Measurements from ENCODE around the gene ADGRE2. TPM values are rescaled to one million over a fixed set of nuclear protein-coding genes. Genes with fewer than 3 reads are reported as not detected.

Gene ADGRE2
- total and polyA plus RNA-seq, 2 donors = 0.90 to 2.2 TPM

DNA sequence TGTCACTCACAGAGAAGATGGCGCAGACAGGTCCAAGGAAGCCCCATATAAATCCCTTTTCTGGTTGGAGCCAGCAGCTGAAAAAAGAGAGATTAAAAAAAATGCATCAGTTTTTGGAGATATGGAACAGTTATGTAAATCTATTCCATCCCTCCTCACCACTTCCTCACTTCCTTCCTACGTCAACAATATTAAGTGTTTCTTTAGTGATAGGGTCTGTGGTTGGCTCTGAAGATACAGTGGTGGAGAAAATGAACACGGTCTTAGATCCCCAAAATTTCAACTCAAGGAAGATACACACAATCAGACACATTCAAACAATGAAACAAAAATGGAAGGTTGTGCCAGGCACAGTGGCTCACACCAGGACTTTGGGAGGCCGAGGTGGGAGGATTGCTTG is 31.5 kb downstream of the ADGRE2 start:
- Histone ChIP-seq H3K36me3 (ENCODE audit: insufficient read depth) (no peaks in the 10 kb centered on the region), H3K27ac (ENCODE audit: low read depth) (no peak overlapping the region), H3K4me1 (ENCODE audit: insufficient read depth) (no peaks in the 10 kb centered on the region), H3K4me3 (ENCODE audit: low read depth, low read length) (no peak overlapping the region)
- 78% methylated on average over 4 of the region's 4 CpGs for WGBS
- DNase-seq (ENCODE audit: extremely low spot score) = no peak

DNA sequence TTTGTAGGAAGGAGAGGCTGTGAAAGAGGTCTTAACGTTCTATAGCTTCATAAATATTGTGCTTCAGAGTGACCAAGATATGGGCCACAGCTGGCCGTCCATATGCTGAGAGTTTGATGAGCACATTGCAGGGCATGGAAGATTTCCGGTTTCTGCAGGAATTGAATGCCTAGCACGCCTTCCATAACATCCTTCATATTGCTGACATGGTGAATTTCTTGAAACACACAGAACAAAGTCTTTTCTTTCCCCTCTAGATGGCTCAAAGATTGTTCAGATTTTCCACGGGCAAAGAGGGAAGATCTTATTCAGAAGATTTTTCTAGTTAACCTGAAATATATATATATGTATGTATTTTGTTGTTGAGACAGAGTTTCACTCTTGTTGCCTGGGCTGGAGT is 42.4 kb downstream of the ADGRE2 start:
- Histone ChIP-seq H3K27ac (ENCODE audit: low read depth) (no peak overlapping the region), H3K36me3 (ENCODE audit: insufficient read depth) (no peaks in the 10 kb centered on the region), H3K4me3 (ENCODE audit: low read depth, low read length) (no peak overlapping the region), H3K4me1 (ENCODE audit: insufficient read depth) (no peaks in the 10 kb centered on the region)
- WGBS = 64% methylated on average over 5 of the region's 5 CpGs
- DNase-seq (ENCODE audit: extremely low spot score) = no peak

DNA sequence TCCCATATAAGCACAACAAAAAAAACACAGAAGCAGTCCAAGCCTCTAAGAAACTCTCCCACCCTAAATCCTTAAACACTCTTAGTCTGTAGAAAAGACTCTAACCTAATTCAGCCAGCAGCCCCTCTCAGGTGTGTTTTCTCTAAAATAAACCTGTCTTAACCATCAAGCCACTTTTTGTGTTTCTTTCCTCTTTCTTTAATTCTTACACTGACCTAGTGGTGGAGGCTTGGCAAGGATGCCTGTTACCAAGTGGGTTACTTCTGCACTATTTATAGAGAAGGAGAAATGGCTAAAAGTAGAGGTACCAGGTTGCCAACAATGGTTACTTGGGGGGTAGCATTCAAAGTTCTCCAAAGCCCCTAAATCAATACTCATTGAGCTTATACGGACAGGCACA is 44.8 kb downstream of the ADGRE2 start:
- DNase-seq (ENCODE audit: extremely low spot score) = no peak
- Histone ChIP-seq H3K36me3 (ENCODE audit: insufficient read depth) (no peaks in the 10 kb centered on the region), H3K4me3 (ENCODE audit: low read depth, low read length) (no peak overlapping the region), H3K4me1 (ENCODE audit: insufficient read depth) (no peaks in the 10 kb centered on the region), H3K27ac (ENCODE audit: low read depth) (no peak overlapping the region)
- 2% methylated on average over 1 of the region's 1 CpG for WGBS

DNA sequence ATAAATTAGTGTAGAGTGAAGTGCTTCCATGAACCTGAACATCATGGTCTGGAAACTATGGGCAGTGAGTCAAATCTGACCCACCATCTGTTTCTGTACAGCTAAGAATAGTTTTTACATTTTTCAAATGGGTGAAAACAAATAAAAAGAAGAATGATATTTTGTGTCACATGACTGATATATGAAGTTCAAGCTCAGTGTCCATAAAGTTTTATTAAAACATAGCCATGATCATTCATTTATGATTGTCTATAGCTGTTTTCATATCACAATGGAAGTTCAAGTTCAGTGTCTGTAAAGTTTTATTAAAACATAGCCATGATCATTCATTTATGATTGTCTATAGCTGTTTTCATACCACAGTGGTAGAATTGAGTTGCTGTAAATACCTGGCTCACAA is 45.9 kb downstream of the ADGRE2 start:
- Histone ChIP-seq H3K4me3 (ENCODE audit: low read depth, low read length) (no peak overlapping the region), H3K4me1 (ENCODE audit: insufficient read depth) (no peaks in the 10 kb centered on the region), H3K36me3 (ENCODE audit: insufficient read depth) (no peaks in the 10 kb centered on the region), H3K27ac (ENCODE audit: low read depth) (no peak overlapping the region)
- DNase-seq (ENCODE audit: extremely low spot score) = no peak

DNA sequence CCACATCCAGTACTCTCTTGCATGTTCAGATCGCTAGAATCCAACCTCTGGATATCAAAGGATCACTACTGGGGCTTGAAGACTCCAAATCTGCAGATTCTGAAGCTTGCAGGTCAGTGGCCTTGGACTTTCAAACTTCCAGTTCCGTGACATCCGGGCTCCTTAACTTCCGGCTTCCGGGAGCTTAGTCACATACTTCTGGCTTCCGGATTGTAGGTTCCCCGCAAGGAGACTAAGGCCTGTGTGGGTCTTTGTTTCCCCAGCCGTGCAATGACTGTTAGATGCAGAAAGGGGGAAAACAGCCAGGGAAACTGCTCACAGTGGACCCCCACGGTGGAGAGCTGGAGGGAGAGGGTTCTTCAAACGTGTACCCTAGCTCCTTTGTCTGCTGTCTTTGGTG is 47.2 kb downstream of the ADGRE2 start:
- no peak overlapping the region for H3K4me3 ChIP-seq (ENCODE audit: low read depth, low read length)
- H3K36me3 ChIP-seq (ENCODE audit: insufficient read depth) = no peaks in the 10 kb centered on the region
- 66% methylated on average over 10 of the region's 10 CpGs for WGBS
- H3K27ac ChIP-seq (ENCODE audit: low read depth) = no peak overlapping the region
- no peak for DNase-seq (ENCODE audit: extremely low spot score)
- H3K4me1 ChIP-seq (ENCODE audit: insufficient read depth) = no peaks in the 10 kb centered on the region

DNA sequence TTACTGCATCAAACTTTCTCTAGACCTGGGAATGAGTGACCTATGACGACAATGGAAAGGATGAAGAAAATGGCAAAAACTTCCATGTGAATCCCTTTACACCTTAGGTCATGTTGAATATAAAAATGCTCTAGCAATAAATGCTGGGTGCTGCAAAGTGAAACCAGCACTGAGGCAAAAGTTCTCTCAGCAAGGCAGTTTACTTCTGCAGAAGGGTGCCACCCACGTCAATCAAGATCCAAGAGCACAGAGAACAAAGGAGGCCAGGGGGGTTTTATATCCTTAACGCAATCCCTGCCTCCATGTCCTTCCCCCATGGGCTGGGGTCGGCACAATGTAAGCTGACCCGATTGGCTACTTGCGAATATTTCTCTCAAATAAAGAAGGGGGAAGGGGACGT is 49.8 kb downstream of the ADGRE2 start:
- Histone ChIP-seq H3K36me3 (ENCODE audit: insufficient read depth) (no peaks in the 10 kb centered on the region), H3K4me1 (ENCODE audit: insufficient read depth) (no peaks in the 10 kb centered on the region), H3K27ac (ENCODE audit: low read depth) (no peak overlapping the region), H3K4me3 (ENCODE audit: low read depth, low read length) (no peak overlapping the region)
- 76% methylated on average over 7 of the region's 7 CpGs for WGBS
- no peak for DNase-seq (ENCODE audit: extremely low spot score)

DNA sequence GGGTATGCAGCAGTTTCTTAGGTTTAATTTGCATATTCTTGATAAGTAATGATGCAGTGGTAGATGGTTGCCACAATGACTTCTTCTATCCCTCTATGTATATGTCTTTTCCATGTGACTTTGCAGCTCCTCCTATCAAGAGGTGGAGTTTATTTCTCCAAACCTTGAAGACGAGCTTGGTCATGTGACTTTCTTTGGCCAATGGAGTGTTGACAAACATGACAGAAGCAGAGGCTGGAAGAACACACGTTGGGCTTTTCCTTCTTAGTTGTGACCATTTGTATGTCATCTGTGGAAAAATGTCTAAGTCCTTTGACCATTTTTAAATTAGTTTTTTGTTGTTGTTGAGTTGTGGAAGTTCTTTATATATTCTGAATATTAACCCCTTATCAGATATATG is 56.2 kb downstream of the ADGRE2 start:
- Histone ChIP-seq H3K4me1 (ENCODE audit: insufficient read depth) (no peaks in the 10 kb centered on the region), H3K4me3 (ENCODE audit: low read depth, low read length) (no peak overlapping the region), H3K36me3 (ENCODE audit: insufficient read depth) (peaks cover 13% of the 10 kb centered on the region), H3K27ac (ENCODE audit: low read depth) (no peak overlapping the region)
- 80% methylated on average over 2 of the region's 2 CpGs for WGBS
- no peak for DNase-seq (ENCODE audit: extremely low spot score)

DNA sequence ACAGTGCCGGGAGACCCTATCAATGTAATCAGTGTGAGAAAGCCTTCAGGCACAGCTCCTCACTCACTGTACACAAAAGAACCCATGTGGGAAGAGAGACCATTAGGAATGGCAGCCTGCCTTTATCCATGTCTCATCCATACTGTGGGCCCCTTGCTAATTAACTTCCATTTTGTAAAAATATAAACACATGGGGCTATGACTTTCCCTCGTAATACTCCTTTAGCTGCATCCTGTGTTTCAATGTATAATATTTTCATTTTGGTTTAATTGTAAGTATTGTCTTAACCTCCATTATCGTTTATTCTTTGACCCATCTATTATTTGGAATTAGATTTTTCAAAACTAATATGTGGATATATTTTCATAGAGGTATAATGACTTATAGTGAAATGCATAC is 59.2 kb downstream of the ADGRE2 start:
- Histone ChIP-seq H3K4me3 (ENCODE audit: low read depth, low read length) (no peak overlapping the region), H3K4me1 (ENCODE audit: insufficient read depth) (no peaks in the 10 kb centered on the region), H3K36me3 (ENCODE audit: insufficient read depth) (peaks cover 31% of the 10 kb centered on the region), H3K27ac (ENCODE audit: low read depth) (no peak overlapping the region)
- no peak for DNase-seq (ENCODE audit: extremely low spot score)
- WGBS = over 99% methylated on average over 3 of the region's 3 CpGs

DNA sequence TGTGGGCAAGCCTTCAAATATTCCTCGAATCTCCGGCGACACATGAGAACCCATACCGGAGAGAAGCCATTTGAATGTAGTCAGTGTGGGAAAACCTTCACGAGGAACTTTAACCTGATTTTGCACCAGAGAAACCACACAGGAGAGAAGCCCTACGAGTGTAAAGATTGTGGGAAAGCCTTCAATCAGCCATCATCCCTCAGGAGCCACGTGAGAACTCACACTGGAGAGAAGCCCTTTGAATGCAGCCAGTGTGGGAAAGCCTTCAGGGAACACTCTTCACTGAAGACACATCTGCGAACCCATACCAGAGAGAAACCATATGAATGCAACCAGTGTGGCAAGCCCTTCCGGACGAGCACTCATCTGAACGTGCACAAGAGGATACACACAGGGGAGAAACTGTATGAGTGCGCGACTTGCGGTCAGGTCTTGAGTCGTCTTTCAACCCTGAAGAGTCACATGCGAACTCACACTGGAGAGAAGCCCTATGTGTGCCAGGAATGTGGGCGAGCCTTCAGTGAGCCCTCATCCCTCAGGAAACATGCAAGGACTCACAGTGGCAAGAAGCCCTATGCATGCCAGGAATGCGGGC is 59.7 kb downstream of the ADGRE2 start:
- DNase-seq (ENCODE audit: extremely low spot score) = no peak
- no peak overlapping the region for H3K4me3 ChIP-seq (ENCODE audit: low read depth, low read length)
- H3K4me1 ChIP-seq (ENCODE audit: insufficient read depth) = no peaks in the 10 kb centered on the region
- peaks cover 31% of the 10 kb centered on the region for H3K36me3 ChIP-seq (ENCODE audit: insufficient read depth)
- no peak overlapping the region for H3K27ac ChIP-seq (ENCODE audit: low read depth)
- 93% methylated on average over 18 of the region's 18 CpGs for WGBS

DNA sequence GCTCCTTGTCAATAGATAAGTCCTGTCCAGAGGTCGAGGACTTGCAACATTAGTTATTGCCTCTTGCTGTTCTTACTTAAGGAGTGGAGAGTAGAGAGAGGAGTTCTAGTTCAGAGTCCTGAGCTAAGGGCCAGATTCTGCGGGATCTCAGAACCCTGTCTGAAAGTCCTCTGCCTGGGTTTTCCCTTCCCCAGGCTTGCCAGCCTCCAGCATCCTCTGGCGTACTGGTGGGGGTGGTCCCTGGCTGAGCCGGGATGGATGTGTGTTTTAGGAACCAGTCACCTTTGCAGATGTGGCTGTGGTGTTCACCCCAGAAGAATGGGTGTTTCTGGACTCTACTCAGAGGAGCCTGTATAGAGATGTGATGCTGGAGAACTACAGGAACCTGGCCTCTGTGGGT is 62.5 kb downstream of the ADGRE2 start:
- Histone ChIP-seq H3K36me3 (ENCODE audit: insufficient read depth) (peaks cover 39% of the 10 kb centered on the region), H3K4me3 (ENCODE audit: low read depth, low read length) (no peak overlapping the region)
- 98% methylated on average over 4 of the region's 4 CpGs for WGBS

DNA sequence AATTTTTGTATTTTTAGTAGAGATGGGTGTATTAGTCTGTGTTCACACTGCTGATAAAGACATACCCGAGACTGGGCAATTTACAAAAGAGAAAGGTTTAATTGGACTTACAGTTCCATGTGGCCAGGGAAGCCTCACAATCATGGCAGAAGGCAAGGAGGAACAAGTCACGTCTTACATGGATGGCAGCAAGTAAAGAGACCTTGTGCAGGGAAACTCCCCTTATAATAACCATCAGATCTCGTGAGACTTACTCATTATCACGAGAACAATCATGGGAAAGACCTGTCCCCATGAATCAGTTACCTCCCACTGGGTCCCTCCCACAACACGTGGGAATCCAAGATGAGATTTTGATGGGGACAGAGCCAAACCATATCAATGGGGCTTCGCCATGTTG is 73.9 kb downstream of the ADGRE2 start:
- Histone ChIP-seq H3K4me3 (ENCODE audit: low read depth, low read length) (no peak overlapping the region), H3K36me3 (ENCODE audit: insufficient read depth) (peaks cover 18% of the 10 kb centered on the region), H3K27ac (ENCODE audit: low read depth) (no peak overlapping the region), H3K4me1 (ENCODE audit: insufficient read depth) (no peaks in the 10 kb centered on the region)
- 92% methylated on average over 6 of the region's 6 CpGs for WGBS
- DNase-seq (ENCODE audit: extremely low spot score) = no peak

More for the DNA sequence above, 62.5 kb downstream of the ADGRE2 start:
- H3K4me1 ChIP-seq (ENCODE audit: insufficient read depth) = no peaks in the 10 kb centered on the region
- DNase-seq (ENCODE audit: extremely low spot score) = no peak
- H3K27ac ChIP-seq (ENCODE audit: low read depth) = no peak overlapping the region

DNA sequence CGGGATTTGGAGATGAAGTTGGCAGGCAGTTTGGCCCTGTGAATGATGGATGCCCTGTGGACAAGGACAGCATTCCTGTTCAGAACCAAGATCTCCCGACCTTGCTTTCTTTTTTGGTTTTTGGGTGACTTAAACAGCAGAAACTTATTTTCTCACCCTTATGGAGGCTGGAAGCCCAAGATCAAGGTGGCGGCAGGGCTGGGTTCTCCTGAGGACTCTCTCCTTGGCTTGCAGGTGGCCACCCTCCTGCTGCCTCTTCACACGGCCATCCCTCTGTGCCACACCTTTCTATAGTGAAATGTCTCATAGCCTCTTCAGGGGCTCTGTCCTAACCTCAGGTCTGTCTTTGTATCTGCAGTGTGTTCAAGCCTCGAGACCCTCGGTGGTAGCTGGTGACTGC is 74.5 kb downstream of the ADGRE2 start:
- 96% methylated on average over 6 of the region's 6 CpGs for WGBS
- no peak for DNase-seq (ENCODE audit: extremely low spot score)
- no peak overlapping the region for H3K27ac ChIP-seq (ENCODE audit: low read depth)
- H3K4me3 ChIP-seq (ENCODE audit: low read depth, low read length) = no peak overlapping the region
- H3K4me1 ChIP-seq (ENCODE audit: insufficient read depth) = no peaks in the 10 kb centered on the region
- H3K36me3 ChIP-seq (ENCODE audit: insufficient read depth) = peaks cover 22% of the 10 kb centered on the region

DNA sequence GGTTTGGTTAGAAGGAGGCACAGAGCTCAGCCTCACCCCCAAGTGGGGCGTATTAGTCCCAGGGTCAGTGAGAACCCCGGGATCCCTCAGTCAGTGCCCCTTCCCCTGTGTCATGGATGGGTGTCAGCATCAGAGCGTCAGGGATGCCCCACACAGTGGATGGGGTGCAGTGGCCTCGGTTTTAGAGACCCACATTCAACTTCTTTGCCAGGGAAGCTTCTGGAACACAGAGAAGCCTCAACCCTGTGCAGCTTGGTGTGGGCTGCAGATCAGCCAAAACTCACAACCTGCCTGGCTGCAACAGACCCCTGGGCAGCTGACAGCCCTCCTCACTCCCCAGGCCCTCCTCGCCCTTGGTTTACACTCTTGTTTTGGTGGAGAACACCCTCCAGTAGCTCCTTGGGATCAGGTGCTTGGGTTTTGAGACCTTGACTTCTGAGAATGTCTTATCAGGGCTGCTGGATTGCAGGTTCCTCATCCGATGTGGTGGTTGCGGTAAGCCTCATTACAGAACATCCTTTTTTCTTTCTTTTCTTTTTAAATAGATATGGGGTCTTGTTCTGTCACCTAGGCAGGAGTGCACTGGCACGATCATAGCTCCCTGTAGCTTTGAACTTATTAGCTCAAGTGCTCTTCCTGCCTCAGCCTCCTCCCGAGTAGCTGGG is 77.5 kb downstream of the ADGRE2 start:
- 96% methylated on average over 9 of the region's 9 CpGs for WGBS
- no peak overlapping the region for H3K4me3 ChIP-seq (ENCODE audit: low read depth, low read length)
- H3K27ac ChIP-seq (ENCODE audit: low read depth) = no peak overlapping the region
- H3K36me3 ChIP-seq (ENCODE audit: insufficient read depth) = peaks cover 10% of the 10 kb centered on the region
- H3K4me1 ChIP-seq (ENCODE audit: insufficient read depth) = no peaks in the 10 kb centered on the region
- DNase-seq (ENCODE audit: extremely low spot score) = no peak

DNA sequence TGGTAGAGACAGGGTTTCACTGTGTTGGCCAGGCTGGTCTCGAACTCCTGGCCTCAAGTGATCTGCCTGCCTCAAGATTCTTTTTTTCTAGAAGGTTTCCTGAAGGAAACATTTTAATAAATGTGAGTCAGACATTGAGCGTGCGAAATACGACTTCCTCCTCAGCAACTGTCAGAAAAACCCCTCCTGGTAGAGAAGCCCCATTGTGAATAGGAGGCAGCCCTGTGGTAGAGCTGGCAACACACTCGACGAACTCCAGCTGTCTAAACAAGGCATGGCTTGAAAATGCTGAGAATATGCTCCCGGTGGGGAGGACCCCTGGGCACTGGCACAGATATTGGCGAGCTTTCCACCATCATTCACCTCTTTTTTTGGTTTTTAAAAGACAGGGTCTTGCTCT is 78.7 kb downstream of the ADGRE2 start:
- DNase-seq (ENCODE audit: extremely low spot score) = no peak
- H3K36me3 ChIP-seq (ENCODE audit: insufficient read depth) = peaks cover 10% of the 10 kb centered on the region
- H3K4me3 ChIP-seq (ENCODE audit: low read depth, low read length) = no peak overlapping the region
- H3K27ac ChIP-seq (ENCODE audit: low read depth) = no peak overlapping the region
- H3K4me1 ChIP-seq (ENCODE audit: insufficient read depth) = no peaks in the 10 kb centered on the region
- 90% methylated on average over 8 of the region's 8 CpGs for WGBS

DNA sequence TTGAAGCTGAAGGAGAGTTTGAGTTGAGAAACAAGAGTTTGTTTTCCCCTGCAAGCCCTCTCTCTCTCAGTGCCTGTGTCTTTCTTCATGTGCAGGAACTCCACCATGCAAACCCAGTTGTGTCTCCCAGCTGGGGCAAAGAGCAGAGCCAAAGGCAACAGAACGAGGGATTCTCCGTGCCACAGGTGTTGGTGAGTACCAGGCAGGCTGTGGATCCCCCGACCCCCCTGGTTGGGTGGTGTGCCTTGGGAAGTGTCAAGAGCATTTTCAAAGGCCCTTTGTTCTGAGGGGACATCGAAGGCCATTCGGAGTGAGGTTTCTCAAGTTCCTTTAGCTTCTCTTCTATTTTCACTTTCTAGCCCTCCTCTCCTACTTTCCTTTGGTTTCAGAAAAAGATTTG is 82.9 kb downstream of the ADGRE2 start:
- DNase-seq (ENCODE audit: extremely low spot score) = no peak

More for the DNA sequence above, 82.9 kb downstream of the ADGRE2 start:
- Histone ChIP-seq H3K36me3 (ENCODE audit: insufficient read depth) (peaks cover 4% of the 10 kb centered on the region), H3K4me1 (ENCODE audit: insufficient read depth) (no peaks in the 10 kb centered on the region), H3K27ac (ENCODE audit: low read depth) (no peak overlapping the region), H3K4me3 (ENCODE audit: low read depth, low read length) (no peak overlapping the region)
- WGBS = 95% methylated on average over 5 of the region's 5 CpGs
